PC-3 (cell line): ENCODE results near the gene NCOA7.

Experiments
- EZH2 ChIP-seq: fragments of 300-600 bp; sonication (generic); IDR thresholded peaks from one replicate; pipeline ENCODE4 v1.6.1; 2017; ENCODE audit warnings: antibody characterized with exemption, mild to moderate bottlenecking, low read length; ENCODE audit not compliant: unreplicated experiment
- TF ChIP-seq, protein P1 (sequence below): fragments of 300-600 bp; sonication (generic); conservative IDR thresholded peaks from 2 replicates; pipeline ENCODE4 v1.5.1; 2017; ENCODE audit warnings: antibody characterized with exemption, low read depth, mild to moderate bottlenecking, low read length

DNA sequence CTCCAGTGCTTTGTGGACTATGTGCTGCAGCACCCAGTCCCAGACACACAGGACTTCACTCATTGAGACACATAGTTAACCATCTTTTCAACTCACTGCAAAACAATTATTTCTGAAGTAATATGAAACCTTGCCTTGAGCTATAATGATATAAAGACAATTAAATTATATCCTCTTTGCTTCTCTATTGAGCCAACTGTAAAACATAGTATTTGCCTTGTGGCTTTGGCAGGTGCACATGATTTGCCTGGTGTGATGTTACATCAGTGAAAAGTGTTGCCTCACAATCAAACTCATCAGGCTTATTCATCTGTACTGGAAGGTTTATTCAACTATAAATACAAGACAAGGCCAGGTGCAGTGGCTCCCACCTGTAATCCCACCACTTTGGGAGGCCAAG lies 80.6 kb downstream of the NCOA7 start:
- TF ChIP-seq, protein P1, sequence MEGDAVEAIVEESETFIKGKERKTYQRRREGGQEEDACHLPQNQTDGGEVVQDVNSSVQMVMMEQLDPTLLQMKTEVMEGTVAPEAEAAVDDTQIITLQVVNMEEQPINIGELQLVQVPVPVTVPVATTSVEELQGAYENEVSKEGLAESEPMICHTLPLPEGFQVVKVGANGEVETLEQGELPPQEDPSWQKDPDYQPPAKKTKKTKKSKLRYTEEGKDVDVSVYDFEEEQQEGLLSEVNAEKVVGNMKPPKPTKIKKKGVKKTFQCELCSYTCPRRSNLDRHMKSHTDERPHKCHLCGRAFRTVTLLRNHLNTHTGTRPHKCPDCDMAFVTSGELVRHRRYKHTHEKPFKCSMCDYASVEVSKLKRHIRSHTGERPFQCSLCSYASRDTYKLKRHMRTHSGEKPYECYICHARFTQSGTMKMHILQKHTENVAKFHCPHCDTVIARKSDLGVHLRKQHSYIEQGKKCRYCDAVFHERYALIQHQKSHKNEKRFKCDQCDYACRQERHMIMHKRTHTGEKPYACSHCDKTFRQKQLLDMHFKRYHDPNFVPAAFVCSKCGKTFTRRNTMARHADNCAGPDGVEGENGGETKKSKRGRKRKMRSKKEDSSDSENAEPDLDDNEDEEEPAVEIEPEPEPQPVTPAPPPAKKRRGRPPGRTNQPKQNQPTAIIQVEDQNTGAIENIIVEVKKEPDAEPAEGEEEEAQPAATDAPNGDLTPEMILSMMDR: no peak
- no peak for TF ChIP-seq EZH2
